Activated T-helper 1 cell treated with anti-CD3 and anti-CD28 coated beads, Interleukin-12 subunit alpha, Interleukin-12 subunit beta, Interleukin-2, Interleukin-4 antibody, amounts not matched to agents 30 ng/mL and 10 ng/mL and 1 ng/mL, durations not matched to agents 14 hours and 24 hours and 36 hours (primary cell): ENCODE data around the gene TMEM52. TPM values are rescaled to one million over a fixed set of nuclear protein-coding genes. Genes with fewer than 3 reads are reported as not detected.
A peak's percentile ranks its signal among the peaks of the same experiment; 100 is the strongest.

Experiments
- DNase-seq: peaks from one replicate; pipeline ENCODE4 v3.0.0; 2021; ENCODE audit warnings: low spot score
- H3K27ac Mint-ChIP-seq: one replicate; pipeline ENCODE4 v1.8.0; 2021; ENCODE audit warnings: mild to moderate bottlenecking, mixed read lengths
- H3K27me3 Mint-ChIP-seq: one replicate; pipeline ENCODE4 v1.8.0; 2022; ENCODE audit warnings: mild to moderate bottlenecking, moderate library complexity, mixed read lengths; ENCODE audit not compliant: insufficient read depth
- H3K36me3 Mint-ChIP-seq: one replicate; pipeline ENCODE4 v1.8.0; 2021; ENCODE audit warnings: low read depth, mixed read lengths
- H3K4me1 Mint-ChIP-seq: one replicate; pipeline ENCODE4 v1.8.0; 2021; ENCODE audit warnings: low read depth, mixed read lengths
- H3K4me3 Mint-ChIP-seq: one replicate; pipeline ENCODE4 v1.8.0; 2021; ENCODE audit warnings: mild to moderate bottlenecking, moderate library complexity, mixed read lengths
- H3K9me3 Mint-ChIP-seq: one replicate; pipeline ENCODE4 v1.8.0; 2021; ENCODE audit warnings: mixed read lengths
- intact Hi-C: fragments of 100-400 bp; cut with micrococcal nuclease; formaldehyde crosslinking; loops from one replicate; pipeline ENCODE4 v1.15.1; 2024
- total RNA-seq: library from RNA; stranded (reverse); gene quantifications from 2 replicates; pipeline ENCODE4 v1.2.3, GENCODE V29; 2022

The TMEM52 gene
- total RNA-seq, 1 donor from 2014 or later = 0.99 TPM

- intact Hi-C loops = no loop called here
- H3K27me3 Mint-ChIP-seq = no peaks in the 10 kb centered on the region
- peaks cover 34% of the 10 kb centered on the region for H3K36me3 Mint-ChIP-seq
- no peak overlapping the region for H3K4me3 Mint-ChIP-seq
- no peak for DNase-seq
- peak overlapping the region; percentile 58 for H3K27ac Mint-ChIP-seq
- peaks cover 45% of the 10 kb centered on the region for H3K4me1 Mint-ChIP-seq
- no peaks in the 10 kb centered on the region for H3K9me3 Mint-ChIP-seq
Measured at GRCh38 chr1:1872329-1872994, 46.6 kb downstream of the TMEM52 start.

- Mint-ChIP-seq H3K27me3 (no peaks in the 10 kb centered on the region), H3K27ac (no peak overlapping the region), H3K4me3 (no peak overlapping the region), H3K4me1 (peaks cover 29% of the 10 kb centered on the region), H3K36me3 (peaks cover 23% of the 10 kb centered on the region), H3K9me3 (no peaks in the 10 kb centered on the region)
- intact Hi-C loops = no loop called here
- no peak for DNase-seq
Measured at GRCh38 chr1:1869469-1869868, 49.6 kb downstream of the TMEM52 start.

Other genes starting within 250 kb of the TMEM52 start
- 40.8 and 41.1 TPM in 2 replicates for gene SLC35E2B, start 226.5 kb downstream of the TMEM52 start, total RNA-seq
- gene CDK11A, start 194.9 kb downstream of the TMEM52 start, total RNA-seq = 74.4 and 81.7 TPM in 2 replicates
- 95.5 and 96.8 TPM in 2 replicates for gene NADK, start 140.8 kb downstream of the TMEM52 start, total RNA-seq
- gene GNB1, start 28.2 kb downstream of the TMEM52 start, total RNA-seq = 382 and 398 TPM in 2 replicates
- 0.36 and 0.51 TPM in 2 replicates for gene CALML6, start 4.0 kb downstream of the TMEM52 start, total RNA-seq
- not detected in 2 replicates for gene CFAP74, start 84.5 kb upstream of the TMEM52 start, total RNA-seq
- gene GABRD, start 100.1 kb upstream of the TMEM52 start, total RNA-seq = 0.26 TPM in 1 of 2 replicates, not detected in the other
- gene PRKCZ, start 131.1 kb upstream of the TMEM52 start, total RNA-seq = 4.1 TPM in 2 replicates